Left forelimb (tissue), 1 donor: ENCODE results near the gene GNAT1.

Experiments
- DNase-seq: peaks from one replicate; pipeline ENCODE4 v3.0.0-alpha.2; 2018; ENCODE audit warnings: low spot score

The GNAT1 gene

GRCh38 chr3:50190936-50191660, at the start of gene GNAT1:
TSS of gene GNAT1 (plus strand) at chr3:50191610. CDS start at chr3:50191726, 116 bp downstream.
- no peak for DNase-seq

GRCh38 chr3:50146316-50146901, 45.0 kb upstream of the GNAT1 start:
- DNase-seq = no peak

- DNase-seq = no peak
These were observed 44.4 kb upstream of the GNAT1 start for GRCh38 chr3:50147016-50147415.

- DNase-seq = no peak
These were observed 44.0 kb upstream of the GNAT1 start for GRCh38 chr3:50147447-50147846.

- no peak for DNase-seq
These were observed 43.5 kb upstream of the GNAT1 start for GRCh38 chr3:50147861-50148260.

GRCh38 chr3:50150404-50150750, 41.0 kb upstream of the GNAT1 start:
- no peak for DNase-seq

GRCh38 chr3:50150863-50151686, 40.3 kb upstream of the GNAT1 start:
- DNase-seq = no peak

GRCh38 chr3:50151728-50152127, 39.7 kb upstream of the GNAT1 start:
- no peak for DNase-seq

- DNase-seq = no peak
These were observed 37.5 kb upstream of the GNAT1 start for GRCh38 chr3:50153782-50154475.

- DNase-seq = no peak
These were observed 37.0 kb upstream of the GNAT1 start for GRCh38 chr3:50154476-50154839.

- DNase-seq = no peak
These were observed 36.4 kb upstream of the GNAT1 start, which contains the start of gene SEMA3F for GRCh38 chr3:50154840-50155490. TSS of gene SEMA3F (plus strand) at chr3:50155324. CDS start at chr3:50159623, 4,299 bp downstream.

- DNase-seq = no peak
These were observed 35.9 kb upstream of the GNAT1 start for GRCh38 chr3:50155491-50155878.

- no peak for DNase-seq
These were observed 35.5 kb upstream of the GNAT1 start for GRCh38 chr3:50155891-50156290.

- DNase-seq = no peak
These were observed 34.6 kb upstream of the GNAT1 start for GRCh38 chr3:50156549-50157493.

- no peak for DNase-seq
These were observed 33.4 kb upstream of the GNAT1 start for GRCh38 chr3:50157827-50158529.

GRCh38 chr3:50158530-50159146, 32.8 kb upstream of the GNAT1 start:
- no peak for DNase-seq

GRCh38 chr3:50160561-50160983, 30.8 kb upstream of the GNAT1 start:
- no peak for DNase-seq

- DNase-seq = no peak
These were observed 30.1 kb upstream of the GNAT1 start for GRCh38 chr3:50161320-50161719.

GRCh38 chr3:50162034-50162883, 29.2 kb upstream of the GNAT1 start:
- DNase-seq = no peak
